Colonic mucosa (tissue), 4 donors: Measurements from ENCODE around the gene RELT. TPM values are rescaled to one million over a fixed set of nuclear protein-coding genes. Genes with fewer than 3 reads are reported as not detected.
A peak's percentile ranks its signal among the peaks of the same experiment; 100 is the strongest.

Source experiments
- DNase-seq: peaks from one replicate; pipeline ENCODE4 v3.0.0-alpha.2; 2020
- H3K27ac ChIP-seq: fragments of 200-600 bp; one replicate; pipeline ENCODE4 v1.8.0; 2021
- H3K27me3 ChIP-seq: fragments of 200-600 bp; one replicate; pipeline ENCODE4 v1.8.0; 2021
- H3K36me3 ChIP-seq: fragments of 200-600 bp; one replicate; pipeline ENCODE4 v1.8.0; 2021
- H3K4me1 ChIP-seq: fragments of 200-600 bp; one replicate; pipeline ENCODE4 v1.8.0; 2021; ENCODE audit warnings: mild to moderate bottlenecking
- H3K4me3 ChIP-seq: fragments of 200-600 bp; one replicate; pipeline ENCODE4 v1.8.0; 2021
- H3K9ac ChIP-seq, 2 donors: one replicate each; pipeline ENCODE4 v1.7.0; 2013; ENCODE audit warnings: control low read depth in 2 of 2, low read depth in 2 of 2, low read length in 2 of 2
- H3K9me3 ChIP-seq: fragments of 200-600 bp; one replicate; pipeline ENCODE4 v1.8.0; 2021
- CTCF ChIP-seq: fragments of 200-600 bp; IDR thresholded peaks from one replicate; pipeline ENCODE4 v1.8.0; 2022; ENCODE audit warnings: antibody characterized with exemption, mild to moderate bottlenecking
- intact Hi-C: fragments of 100-400 bp; cut with DNase I; formaldehyde crosslinking; loops from one replicate; pipeline ENCODE4 v1.14.1; 2022
- total RNA-seq, 2 donors: library from RNA; stranded (reverse); fragmentation: NEBNext Ultra II Directional in 1 of 2; extraction: Animal tissue kit (Norgen Biotek cat#: 25700) in 1 of 2; gene quantifications; one replicate each; pipeline ENCODE4 v1.2.1, GENCODE V29; 2021
- donor health status: healthy.
- donor health status: DM: no; HTN: no; CAD: no.
- donor health status: DM: no; HTN: no; CAD: no.

Gene RELT
- total RNA-seq, 2 donors from 2014 or later: 4.0 to 7.1 TPM

GRCh38 chr11:73379189-73379880 is 3.1 kb downstream of the RELT start:
- H3K9me3 ChIP-seq: no peaks in the 10 kb centered on the region
- no peaks in the 10 kb centered on the region for H3K36me3 ChIP-seq
- H3K4me3 ChIP-seq: no peak overlapping the region
- no peak overlapping the region for H3K27ac ChIP-seq
- H3K27me3 ChIP-seq: no peaks in the 10 kb centered on the region
- H3K4me1 ChIP-seq: no peaks in the 10 kb centered on the region
- intact Hi-C loops: no loop called here
- peak overlapping the region; percentile 12 to 15 for H3K9ac ChIP-seq
- no peak for TF ChIP-seq CTCF
- DNase-seq: peak; percentile 34

GRCh38 chr11:73380331-73380730 is 4.1 kb downstream of the RELT start:
- no peaks in the 10 kb centered on the region for H3K36me3 ChIP-seq
- no peak overlapping the region for H3K27ac ChIP-seq
- H3K9me3 ChIP-seq: no peaks in the 10 kb centered on the region
- DNase-seq: no peak
- intact Hi-C loops: no loop called here
- H3K27me3 ChIP-seq: no peaks in the 10 kb centered on the region
- peak overlapping the region in 1 of 2 donors; percentile 3 for H3K9ac ChIP-seq
- no peak overlapping the region for H3K4me3 ChIP-seq
- no peak for TF ChIP-seq CTCF
- H3K4me1 ChIP-seq: no peaks in the 10 kb centered on the region

GRCh38 chr11:73380897-73381410 is 4.8 kb downstream of the RELT start:
- no peaks in the 10 kb centered on the region for H3K4me1 ChIP-seq
- H3K9me3 ChIP-seq: no peaks in the 10 kb centered on the region
- H3K27ac ChIP-seq: no peak overlapping the region

GRCh38 chr11:73381589-73381988 is 5.4 kb downstream of the RELT start:
- no peak overlapping the region for H3K9ac ChIP-seq

More at GRCh38 chr11:73380897-73381410, 4.8 kb downstream of the RELT start:
- peak overlapping the region in 1 of 2 donors; percentile 3 for H3K9ac ChIP-seq
- H3K36me3 ChIP-seq: no peaks in the 10 kb centered on the region
- DNase-seq: no peak
- no peak overlapping the region for H3K4me3 ChIP-seq
- intact Hi-C loops: no loop called here
- H3K27me3 ChIP-seq: no peaks in the 10 kb centered on the region
- TF ChIP-seq CTCF: no peak

GRCh38 chr11:73382183-73382582 is 6.0 kb downstream of the RELT start:
- Histone ChIP-seq H3K27me3 (no peaks in the 10 kb centered on the region), H3K36me3 (no peaks in the 10 kb centered on the region), H3K9me3 (no peaks in the 10 kb centered on the region), H3K9ac (no peak overlapping the region), H3K4me1 (no peaks in the 10 kb centered on the region), H3K27ac (no peak overlapping the region), H3K4me3 (no peak overlapping the region)
- intact Hi-C loops: no loop called here
- no peak for DNase-seq
- no peak for TF ChIP-seq CTCF

More at GRCh38 chr11:73381589-73381988, 5.4 kb downstream of the RELT start:
- no peak for DNase-seq
- no peak overlapping the region for H3K27ac ChIP-seq
- no peak overlapping the region for H3K4me3 ChIP-seq
- H3K36me3 ChIP-seq: no peaks in the 10 kb centered on the region
- no peaks in the 10 kb centered on the region for H3K27me3 ChIP-seq
- TF ChIP-seq CTCF: no peak
- no peaks in the 10 kb centered on the region for H3K4me1 ChIP-seq
- no peaks in the 10 kb centered on the region for H3K9me3 ChIP-seq
- intact Hi-C loops: no loop called here
